LHCN-M2 (cell line): ENCODE results near the gene TPD52L1. TPM values are rescaled to one million over a fixed set of nuclear protein-coding genes. Genes with fewer than 3 reads are reported as not detected.
"Not testable (repeated sequence)": the region's sequence is repeated elsewhere in the genome, so short reads cannot be mapped to it uniquely, and the experiment has no call there.

ENCODE experiments used
- DNase-seq: peaks from one replicate; pipeline ENCODE4 v3.0.0-alpha.2; 2012; ENCODE audit warnings: low read depth
- polyA plus RNA-seq: library from polyadenylated mRNA; unstranded; fragments of >200 nt; gene quantifications from one replicate; pipeline ENCODE4 v1.2.1, GENCODE V29; 2012; ENCODE audit warnings: missing spikeins
- total RNA-seq: library from RNA; depleted of rRNA; stranded (reverse); fragments of >200 nt; gene quantifications from 2 replicates; pipeline ENCODE4 v1.2.3, GENCODE V29; 2014; rRNA removed

Gene TPD52L1
- total RNA-seq: 0.83 and 1.5 TPM in 2 replicates
- 12.7 TPM for polyA plus RNA-seq

GRCh38 chr6:125153391-125154117 is at the start of gene TPD52L1:
Gene TPD52L1, plus strand, starts transcription at chr6:125153773. Its CDS starts 179 bp downstream, at chr6:125153952.
- peak; percentile 45 for DNase-seq

- DNase-seq: peak; percentile 65
Observed at GRCh38 chr6:125104425-125104824, 49.1 kb upstream of the TPD52L1 start.

GRCh38 chr6:125107048-125107447 is 46.5 kb upstream of the TPD52L1 start:
- DNase-seq: no peak

- DNase-seq: peak; percentile 52
Observed at GRCh38 chr6:125107896-125108295, 45.7 kb upstream of the TPD52L1 start.

GRCh38 chr6:125110056-125110455 is 43.5 kb upstream of the TPD52L1 start:
- DNase-seq: no peak

GRCh38 chr6:125111219-125111983 is 42.2 kb upstream of the TPD52L1 start:
- DNase-seq: peak; percentile 52

GRCh38 chr6:125112934-125113333 is 40.6 kb upstream of the TPD52L1 start:
- DNase-seq: no peak

GRCh38 chr6:125114248-125114858 is 39.2 kb upstream of the TPD52L1 start:
- peak; percentile 62 for DNase-seq

GRCh38 chr6:125116170-125116569 is 37.4 kb upstream of the TPD52L1 start:
- DNase-seq: no peak

GRCh38 chr6:125116710-125117109 is 36.9 kb upstream of the TPD52L1 start:
- no peak for DNase-seq

- peak; percentile 55 for DNase-seq
Observed at GRCh38 chr6:125117818-125118217, 35.8 kb upstream of the TPD52L1 start.

GRCh38 chr6:125120054-125120590 is 33.5 kb upstream of the TPD52L1 start:
- no peak for DNase-seq

- DNase-seq: no peak
Observed at GRCh38 chr6:125121894-125122293, 31.7 kb upstream of the TPD52L1 start.

- DNase-seq: no peak
Observed at GRCh38 chr6:125123051-125123450, 30.5 kb upstream of the TPD52L1 start.

GRCh38 chr6:125123468-125124048 is 30.0 kb upstream of the TPD52L1 start:
- no peak for DNase-seq

- DNase-seq: no peak
Observed at GRCh38 chr6:125124049-125124669, 29.4 kb upstream of the TPD52L1 start.

- DNase-seq: not testable (repeated sequence)
Observed at GRCh38 chr6:125125856-125126255, 27.7 kb upstream of the TPD52L1 start.

GRCh38 chr6:125129354-125129753 is 24.2 kb upstream of the TPD52L1 start:
- DNase-seq: peak; percentile 81

GRCh38 chr6:125132058-125132457 is 21.5 kb upstream of the TPD52L1 start:
- DNase-seq: no peak

GRCh38 chr6:125136378-125136777 is 17.2 kb upstream of the TPD52L1 start:
- DNase-seq: no peak

GRCh38 chr6:125138083-125138482 is 15.5 kb upstream of the TPD52L1 start:
- no peak for DNase-seq
